Spleen (tissue), 11 donors: ENCODE data around the gene PRKX. TPM values are rescaled to one million over a fixed set of nuclear protein-coding genes. Genes with fewer than 3 reads are reported as not detected.

Experiments
- DNase-seq: peaks from one replicate; pipeline ENCODE4 v3.0.0-alpha.2; 2020
- H3K27ac ChIP-seq, 8 donors: fragments of 200-600 bp; sonication (generic) in 7 of 8; 1 replicate in 4 of 8; 2 replicates in 4 of 8; pipeline versions ENCODE4 v1.5.0 to v1.8.0; 2016 to 2021; ENCODE audit warnings: inconsistent platforms in 4 of 8, mild to moderate bottlenecking in 4 of 8, moderate library complexity in 1 of 8
- H3K27me3 ChIP-seq, 7 donors: fragments of 200-600 bp; sonication (generic) in 6 of 7; replicated peaks in 1 of 7; 1 replicate in 4 of 7; 2 replicates in 3 of 7; pipeline versions ENCODE4 v1.5.0 to v1.8.0; 2016 to 2021; ENCODE audit warnings: inconsistent platforms in 3 of 7, mild to moderate bottlenecking in 1 of 7
- H3K36me3 ChIP-seq, 6 donors: fragments of 200-600 bp; sonication (generic) in 5 of 6; 1 replicate in 4 of 6; 2 replicates in 2 of 6; pipeline versions ENCODE4 v1.5.0 to v1.8.0; 2016 to 2021; ENCODE audit warnings: inconsistent platforms in 2 of 6
- H3K4me1 ChIP-seq, 6 donors: fragments of 200-600 bp; sonication (generic) in 5 of 6; 1 replicate in 3 of 6; 2 replicates in 3 of 6; pipeline versions ENCODE4 v1.5.0 to v1.8.0; 2016 to 2021; ENCODE audit warnings: inconsistent platforms in 3 of 6
- H3K4me3 ChIP-seq, 8 donors: fragments of 200-600 bp; sonication (generic) in 7 of 8; 1 replicate in 4 of 8; 2 replicates in 4 of 8; pipeline versions ENCODE4 v1.5.0 to v1.8.0; 2016 to 2021; ENCODE audit warnings: inconsistent platforms in 4 of 8, mild to moderate bottlenecking in 4 of 8, moderate library complexity in 2 of 8
- H3K9me3 ChIP-seq, 8 donors: fragments of 200-600 bp; sonication (generic) in 7 of 8; 1 replicate in 4 of 8; 2 replicates in 4 of 8; pipeline versions ENCODE4 v1.5.0 to v1.8.0; 2016 to 2021; ENCODE audit warnings: inconsistent platforms in 4 of 8
- POLR2A ChIP-seq, 3 donors: fragments of 450-650 bp; IDR thresholded peaks; one replicate each; pipeline ENCODE4 v1.5.1; 2017; ENCODE audit warnings: antibody characterized with exemption in 3 of 3, mild to moderate bottlenecking in 1 of 3
- POLR2AphosphoS5 ChIP-seq, 3 donors: sonication (generic); formaldehyde crosslinking; IDR thresholded peaks; one replicate each; pipeline ENCODE4 v1.5.1; 2017; ENCODE audit warnings: antibody characterized with exemption in 3 of 3
- WGBS, 5 donors: extraction: QIAGEN DNeasy Blood & Tissue Kit in 3 of 5; methylation state at CpG; one replicate each; pipeline versions ENCODE4 v1.1.5 to v1.1.7; 2013 to 2018; 5-methylcytosine and 5-hydroxymethylcytosine counted together
- intact Hi-C: fragments of 100-400 bp; cut with DNase I; formaldehyde crosslinking; loops from one replicate; pipeline ENCODE4 v1.15.0; 2023; ENCODE audit warnings: low total_unique reads
- polyA plus RNA-seq, 3 donors: library from polyadenylated mRNA; stranded (reverse); fragments of 200-250 nt; gene quantifications; one replicate each; pipeline ENCODE4 v1.2.1, GENCODE V29; 2013
- total RNA-seq, 7 donors: library from RNA; depleted of rRNA in 3 of 7; stranded (reverse); fragments of >200 nt in 3 of 7; fragmentation: NEBNext Ultra II Directional in 4 of 7; extraction: Animal tissue kit (Norgen Biotek cat#: 25700) in 4 of 7; gene quantifications; one replicate each; pipeline versions ENCODE4 v1.1.0 to v1.2.1, GENCODE V29; 2016 to 2021
- TF ChIP-seq, protein P1 (sequence below), 11 experiments: fragments of 200-600 bp in 7 of 11; fragments of 450-650 bp in 4 of 11; sonication (generic) in 4 of 11; IDR thresholded peaks in 8 of 11; conservative IDR thresholded peaks in 3 of 11; 1 replicate in 7 of 11; 2 replicates in 4 of 11; pipeline versions ENCODE4 v1.4.0 to v1.8.0; 2016 to 2021; ENCODE audit warnings: antibody characterized with exemption in 11 of 11, inconsistent platforms in 4 of 11, mild to moderate bottlenecking in 1 of 11
- donor health status: healthy with polysubstance abuse.
- donor health status: DM: no; HTN: no; CAD: no; lungs with moderate emphysema.
- donor health status: DM: no; HTN: no; CAD: no.
- donor health status: Bipolar disorder and iron deficiency.
- donor health status: healthy.
- donor health status: DM: no; HTN: no; CAD: no.
- donor health status: DM: yes; HTN: yes; CAD: no.

The PRKX gene
- total and polyA plus RNA-seq, 10 donors, result 5.4 to 55.0 (median 35.0) TPM

DNA sequence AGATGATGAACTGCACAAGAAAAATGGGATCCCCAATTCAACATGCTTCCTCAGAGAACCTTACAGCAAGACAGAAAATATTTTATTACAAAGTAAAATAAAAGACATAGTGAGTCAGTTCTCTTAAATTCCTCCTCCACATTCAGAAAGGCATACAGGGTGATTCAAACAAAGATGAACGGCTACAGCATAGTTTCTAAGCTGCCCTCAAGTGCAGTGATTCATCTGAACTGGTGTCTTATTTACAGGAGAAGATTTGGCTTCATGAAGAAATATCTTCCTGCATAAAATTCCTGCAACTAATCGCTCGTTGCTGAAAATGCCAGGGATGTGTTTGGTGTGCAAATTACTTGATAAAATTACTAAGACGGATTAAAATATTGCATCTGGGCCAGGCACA is 103.6 kb downstream of the PRKX start:
- Histone ChIP-seq H3K36me3 (peaks cover 0 to 89% (median 45%) of the 10 kb centered on the region in 6 donors), H3K27me3 (no peaks in the 10 kb centered on the region), H3K4me3 (no peak overlapping the region), H3K27ac (no peak overlapping the region), H3K9me3 (no peaks in the 10 kb centered on the region), H3K4me1 (no peaks in the 10 kb centered on the region)
- intact Hi-C loops, result no loop called here
- WGBS, 5 donors, result 87 to 96% (median 95%) methylated on average over 4 of the region's 4 CpGs
- DNase-seq, result no peak
- TF ChIP-seq POLR2A (IDR thresholded peaks at IDR 0.05), result no peak
- TF ChIP-seq, protein P1, sequence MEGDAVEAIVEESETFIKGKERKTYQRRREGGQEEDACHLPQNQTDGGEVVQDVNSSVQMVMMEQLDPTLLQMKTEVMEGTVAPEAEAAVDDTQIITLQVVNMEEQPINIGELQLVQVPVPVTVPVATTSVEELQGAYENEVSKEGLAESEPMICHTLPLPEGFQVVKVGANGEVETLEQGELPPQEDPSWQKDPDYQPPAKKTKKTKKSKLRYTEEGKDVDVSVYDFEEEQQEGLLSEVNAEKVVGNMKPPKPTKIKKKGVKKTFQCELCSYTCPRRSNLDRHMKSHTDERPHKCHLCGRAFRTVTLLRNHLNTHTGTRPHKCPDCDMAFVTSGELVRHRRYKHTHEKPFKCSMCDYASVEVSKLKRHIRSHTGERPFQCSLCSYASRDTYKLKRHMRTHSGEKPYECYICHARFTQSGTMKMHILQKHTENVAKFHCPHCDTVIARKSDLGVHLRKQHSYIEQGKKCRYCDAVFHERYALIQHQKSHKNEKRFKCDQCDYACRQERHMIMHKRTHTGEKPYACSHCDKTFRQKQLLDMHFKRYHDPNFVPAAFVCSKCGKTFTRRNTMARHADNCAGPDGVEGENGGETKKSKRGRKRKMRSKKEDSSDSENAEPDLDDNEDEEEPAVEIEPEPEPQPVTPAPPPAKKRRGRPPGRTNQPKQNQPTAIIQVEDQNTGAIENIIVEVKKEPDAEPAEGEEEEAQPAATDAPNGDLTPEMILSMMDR (IDR thresholded peaks at IDR 0.05 in 8 of 11, conservative IDR thresholded peaks at IDR 0.05 in 3 of 11), result no peak
- no peak for TF ChIP-seq POLR2AphosphoS5 (IDR thresholded peaks at IDR 0.05)

DNA sequence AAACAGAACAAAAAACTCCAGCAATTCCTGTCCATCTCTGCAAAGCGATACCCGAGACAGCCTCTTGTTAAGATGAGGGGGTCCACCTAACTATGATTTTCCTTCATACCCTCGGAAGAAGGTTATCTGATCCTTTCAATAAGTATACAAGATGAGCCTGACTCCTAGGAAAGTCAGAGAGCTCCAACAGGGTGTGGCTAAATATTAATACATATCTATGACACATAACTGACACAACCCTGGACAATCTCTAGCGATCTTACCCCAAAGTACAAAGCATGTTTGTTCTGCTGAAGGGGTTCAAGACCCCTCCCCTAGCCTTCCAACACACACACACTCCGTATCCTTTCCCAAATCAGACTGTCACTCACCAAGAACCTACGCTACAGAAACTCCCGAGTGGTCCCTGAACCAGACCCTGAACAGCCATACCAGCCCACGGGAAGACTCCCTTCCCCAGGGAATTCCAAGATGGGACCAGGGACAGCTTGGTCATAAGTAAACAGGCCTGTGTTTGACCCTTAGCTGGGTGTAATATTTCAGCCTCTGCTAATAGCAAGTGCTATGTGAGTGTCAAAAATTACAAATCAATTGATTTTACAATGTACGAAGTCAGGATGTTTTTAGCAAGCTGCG is 110.3 kb downstream of the PRKX start:
- 91 to 95% (median 92%) methylated on average over 9 to 10 of the region's 10 CpGs for WGBS, 5 donors
- H3K27ac ChIP-seq, result no peak overlapping the region

DNA sequence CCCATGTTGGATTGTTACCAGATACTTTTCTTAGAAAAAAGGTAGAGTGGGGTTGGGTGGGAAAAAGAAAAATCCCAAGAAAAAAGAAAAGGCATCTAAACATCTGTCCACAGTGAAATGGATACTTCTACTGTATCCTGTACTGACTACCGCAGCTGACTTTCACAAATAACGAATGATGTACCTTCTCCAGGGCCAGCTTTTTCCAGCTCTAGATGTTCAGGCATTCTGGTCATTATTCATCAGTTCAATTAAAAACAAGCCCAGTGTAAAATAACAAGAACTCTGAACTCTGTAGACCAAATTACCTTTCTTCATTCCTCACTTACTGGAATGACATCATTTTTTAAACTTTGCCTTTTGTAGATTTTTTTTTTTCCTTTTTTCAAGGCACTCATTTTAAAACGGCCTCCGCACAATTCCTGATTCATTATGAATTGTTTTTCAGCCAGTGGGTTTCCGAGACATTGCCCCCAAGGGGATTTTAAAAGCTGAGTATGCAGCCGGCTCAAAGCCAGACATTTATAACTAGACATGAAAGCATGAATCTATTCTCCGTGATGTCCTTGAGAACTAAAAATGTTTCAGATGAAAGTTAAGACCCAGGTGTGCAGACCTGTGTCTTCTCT is 113.5 kb downstream of the PRKX start:
- intact Hi-C loops, result no loop called here
- Histone ChIP-seq H3K4me1 (no peaks in the 10 kb centered on the region), H3K4me3 (no peak overlapping the region), H3K27me3 (no peaks in the 10 kb centered on the region), H3K27ac (no peak overlapping the region), H3K36me3 (peaks cover 0 to 19% (median 2%) of the 10 kb centered on the region in 6 donors), H3K9me3 (no peaks in the 10 kb centered on the region)
- DNase-seq, result no peak
- TF ChIP-seq POLR2AphosphoS5 (IDR thresholded peaks at IDR 0.05) (no peak), POLR2A (IDR thresholded peaks at IDR 0.05) (no peak)
- TF ChIP-seq, protein P1 (IDR thresholded peaks at IDR 0.05 in 8 of 11, conservative IDR thresholded peaks at IDR 0.05 in 3 of 11), result no peak
- WGBS, 5 donors, result 63 to 76% (median 72%) methylated on average over 7 of the region's 7 CpGs

More for the DNA sequence above, 110.3 kb downstream of the PRKX start:
- DNase-seq, result no peak
- Histone ChIP-seq H3K4me1 (no peaks in the 10 kb centered on the region), H3K36me3 (peaks cover 0 to 41% (median 8%) of the 10 kb centered on the region in 6 donors), H3K9me3 (no peaks in the 10 kb centered on the region), H3K27me3 (no peaks in the 10 kb centered on the region), H3K4me3 (no peak overlapping the region)
- TF ChIP-seq POLR2AphosphoS5 (IDR thresholded peaks at IDR 0.05) (no peak), POLR2A (IDR thresholded peaks at IDR 0.05) (no peak)
- TF ChIP-seq, protein P1 (IDR thresholded peaks at IDR 0.05 in 8 of 11, conservative IDR thresholded peaks at IDR 0.05 in 3 of 11), result no peak
- intact Hi-C loops, result no loop called here

DNA sequence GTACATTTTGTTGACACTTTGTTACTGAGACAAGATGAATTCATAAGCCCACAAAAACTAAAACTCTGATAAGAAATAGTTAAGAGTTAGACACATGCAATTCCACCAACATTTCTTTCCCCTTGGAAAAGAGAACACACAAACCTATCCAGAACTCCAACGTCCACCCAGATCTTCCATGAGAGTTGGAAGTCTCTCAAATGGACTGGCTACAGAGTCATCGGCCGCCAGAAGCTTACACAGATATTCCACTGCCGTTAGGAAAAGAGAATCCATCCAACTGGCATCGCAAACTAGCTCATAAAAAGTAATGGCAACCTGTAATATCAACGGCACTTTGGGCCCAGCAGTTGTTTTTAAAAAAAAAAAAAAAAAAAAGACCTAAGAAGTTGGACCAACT is 114.7 kb downstream of the PRKX start:
- no peak overlapping the region for H3K27ac ChIP-seq
- peaks cover 0 to 13% (median 2%) of the 10 kb centered on the region in 6 donors for H3K36me3 ChIP-seq
- intact Hi-C loops, result no loop called here
- DNase-seq, result no peak
- no peak for TF ChIP-seq POLR2AphosphoS5 (IDR thresholded peaks at IDR 0.05)
- H3K4me3 ChIP-seq, result no peak overlapping the region
- 89 to 98% (median 95%) methylated on average over 6 of the region's 6 CpGs for WGBS, 5 donors
- no peaks in the 10 kb centered on the region for H3K4me1 ChIP-seq
- H3K27me3 ChIP-seq, result no peaks in the 10 kb centered on the region
- no peaks in the 10 kb centered on the region for H3K9me3 ChIP-seq
